Measurements from ENCODE around the gene TBC1D21.

Gene TBC1D21

GRCh38 chr15:73865379-73865778 is 8.0 kb upstream of the TBC1D21 start:
- DNase-seq = no peak

GRCh38 chr15:73865904-73866303 is 7.5 kb upstream of the TBC1D21 start:
- no peak for DNase-seq

- no peak for DNase-seq
Measured at GRCh38 chr15:73866481-73866880, 6.9 kb upstream of the TBC1D21 start.

- no peak for DNase-seq
Measured at GRCh38 chr15:73866881-73867410, 6.4 kb upstream of the TBC1D21 start.

GRCh38 chr15:73867426-73867825 is 5.9 kb upstream of the TBC1D21 start:
- DNase-seq = no peak

GRCh38 chr15:73867956-73868355 is 5.4 kb upstream of the TBC1D21 start:
- no peak for DNase-seq

GRCh38 chr15:73869216-73869995 is 4.0 kb upstream of the TBC1D21 start:
- DNase-seq = no peak

GRCh38 chr15:73870700-73871408 is 2.5 kb upstream of the TBC1D21 start:
- no peak for DNase-seq

GRCh38 chr15:73872346-73872745 is 1.0 kb upstream of the TBC1D21 start:
- DNase-seq = no peak

GRCh38 chr15:73873889-73874511 is 636 bp downstream of the TBC1D21 start:
- no peak for DNase-seq

- no peak for DNase-seq
Measured at GRCh38 chr15:73879426-73879825, 6.1 kb downstream of the TBC1D21 start.

GRCh38 chr15:73881579-73882320 is 8.4 kb downstream of the TBC1D21 start:
- no peak for DNase-seq

GRCh38 chr15:73882761-73883419 is 9.5 kb downstream of the TBC1D21 start:
- no peak for DNase-seq

- DNase-seq = no peak
Measured at GRCh38 chr15:73884159-73884558, 10.8 kb downstream of the TBC1D21 start.

GRCh38 chr15:73885954-73886700 is 12.8 kb downstream of the TBC1D21 start:
- DNase-seq = no peak

GRCh38 chr15:73886717-73887345 is 13.5 kb downstream of the TBC1D21 start:
- DNase-seq = no peak

GRCh38 chr15:73887481-73887880 is 14.1 kb downstream of the TBC1D21 start:
- DNase-seq = no peak

- no peak for DNase-seq
Measured at GRCh38 chr15:73888224-73889041, 15.1 kb downstream of the TBC1D21 start.

- no peak for DNase-seq
Measured at GRCh38 chr15:73889053-73889761, 15.8 kb downstream of the TBC1D21 start.

- DNase-seq = no peak
Measured at GRCh38 chr15:73889762-73890124, 16.4 kb downstream of the TBC1D21 start.

Data from NCI-H2107 (cell line).